Activated CD4-positive, alpha-beta T cell treated with anti-CD3 and anti-CD28 coated beads for 4 hours (primary cell): ENCODE measurements around the gene MCEMP1.
A peak's percentile ranks its signal among the peaks of the same experiment; 100 is the strongest.

Experiments
- DNase-seq, 2 donors: peaks; one replicate each; pipeline ENCODE4 v3.0.0-alpha.2; 2020

Gene MCEMP1, protein sequence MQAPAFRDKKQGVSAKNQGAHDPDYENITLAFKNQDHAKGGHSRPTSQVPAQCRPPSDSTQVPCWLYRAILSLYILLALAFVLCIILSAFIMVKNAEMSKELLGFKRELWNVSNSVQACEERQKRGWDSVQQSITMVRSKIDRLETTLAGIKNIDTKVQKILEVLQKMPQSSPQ

DNA sequence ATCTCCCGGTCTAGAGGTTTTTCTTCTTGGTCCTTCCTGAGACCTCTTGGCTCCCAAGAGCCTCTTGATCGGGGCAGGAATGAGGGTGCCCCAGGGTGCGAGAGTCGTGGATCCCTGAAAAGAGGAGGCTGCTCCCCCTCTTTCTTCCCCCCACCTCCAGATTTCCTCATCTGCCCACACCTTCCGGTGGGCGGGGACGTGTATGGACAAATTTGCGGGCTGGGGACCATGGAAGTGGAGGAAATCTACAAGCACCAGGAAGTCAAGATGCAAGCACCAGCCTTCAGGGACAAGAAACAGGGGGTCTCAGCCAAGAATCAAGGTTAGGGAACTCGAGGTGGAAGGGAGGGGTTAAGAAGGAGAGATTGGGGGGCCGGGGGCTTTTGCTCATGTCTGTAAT, at the start of gene MCEMP1:
Gene MCEMP1, plus strand, starts transcription at position 237 of the 400 bp plus-strand sequence. Its CDS starts 31 bp downstream, at position 268.
- DNase-seq: no peak

DNA sequence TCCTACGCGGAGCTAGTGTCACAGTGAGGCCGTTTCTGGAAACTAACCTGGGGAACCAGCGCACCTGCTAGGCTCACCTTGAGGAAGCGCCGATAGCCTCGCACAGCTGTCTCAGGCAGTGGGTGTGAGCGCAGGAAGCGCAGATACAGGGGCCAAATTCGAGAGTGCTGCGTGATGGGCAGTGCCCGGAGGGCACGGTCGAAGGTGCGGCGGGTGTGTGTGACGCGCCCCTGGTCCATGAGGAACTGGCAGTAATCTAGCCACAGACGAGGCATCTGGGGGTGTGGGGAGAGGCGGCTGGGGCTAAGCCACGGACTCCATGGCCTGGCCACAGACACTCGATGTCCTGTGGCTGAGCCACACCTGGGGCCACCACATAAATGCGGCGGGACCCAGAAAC, 49.7 kb upstream of the MCEMP1 start:
- no peak for DNase-seq

DNA sequence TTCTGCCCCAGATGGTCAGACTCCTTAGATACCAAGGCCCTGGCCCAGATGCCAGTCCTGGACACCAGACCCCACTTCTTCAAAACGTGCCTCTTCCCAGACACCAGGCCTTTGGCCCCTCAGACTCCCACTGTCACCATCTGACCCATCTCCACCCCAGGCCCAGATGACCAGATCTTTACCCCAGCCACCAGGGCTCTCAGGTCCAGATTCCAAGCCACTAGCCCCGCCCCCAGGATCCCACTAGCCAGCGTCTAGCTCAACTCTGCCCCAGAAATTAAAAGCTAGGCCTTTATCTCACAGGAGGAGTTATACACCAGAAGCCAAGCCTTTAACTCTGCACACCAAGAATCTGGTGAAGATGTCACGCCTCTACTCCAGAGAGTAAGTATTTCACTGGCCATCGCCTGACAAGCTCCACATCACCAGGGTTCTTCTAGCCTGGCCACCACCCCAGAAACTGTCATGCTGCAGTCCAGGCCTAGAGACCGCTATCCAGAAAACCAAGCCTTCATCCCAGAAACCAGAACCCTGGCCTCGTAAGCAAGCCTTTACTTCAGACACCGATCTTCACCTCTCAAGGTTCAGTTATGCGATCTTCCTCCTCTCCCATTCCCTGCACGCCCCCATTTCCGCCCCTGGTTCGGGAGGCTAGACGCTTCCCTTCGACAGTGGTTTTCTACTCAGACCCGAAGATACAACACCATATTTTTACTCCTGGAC, 48.1 kb upstream of the MCEMP1 start:
- no peak for DNase-seq

DNA sequence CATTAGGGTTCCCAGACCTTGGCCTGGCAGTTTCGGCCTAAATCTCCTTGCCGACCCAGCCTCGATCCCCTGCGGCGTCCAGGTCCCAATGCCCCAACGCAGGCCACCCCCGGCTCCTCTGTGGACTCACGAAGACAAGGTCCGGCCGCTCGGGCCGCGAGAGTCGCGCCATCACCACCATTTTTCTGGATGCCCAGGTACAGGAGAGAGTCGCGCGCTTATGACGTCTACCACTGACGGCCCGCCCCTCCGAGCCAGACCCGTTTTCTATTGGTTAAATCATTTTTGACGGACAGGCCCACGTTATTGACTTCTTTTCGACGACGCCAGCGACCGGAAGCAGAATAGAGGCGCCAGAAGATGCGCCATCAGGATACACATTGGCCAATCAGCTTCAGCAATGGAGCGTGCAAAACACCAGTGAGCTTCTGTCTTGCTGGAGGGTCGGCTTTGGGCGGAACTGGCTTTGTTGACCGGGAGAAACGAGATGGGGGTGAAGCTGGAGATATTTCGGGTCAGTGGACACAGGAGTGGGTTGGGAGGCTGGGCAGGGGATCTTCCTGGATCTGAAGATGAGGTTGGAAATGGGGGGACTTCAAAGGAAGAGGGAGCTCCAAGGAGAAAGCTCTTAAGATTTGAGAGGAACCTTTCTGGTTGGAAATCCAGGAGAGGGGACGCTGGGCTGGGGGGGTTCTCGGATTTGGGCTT, 47.4 kb upstream of the MCEMP1 start, which contains the start of the genes PET100 and XAB2:
Gene PET100, plus strand, starts transcription at position 447 of the 708 bp plus-strand sequence. Its CDS starts 41 bp downstream, at position 488.
Gene XAB2, minus strand, starts transcription at position 199 of the 708 bp plus-strand sequence. Its CDS starts 18 bp downstream, at position 181.
- DNase-seq: peak; percentile 92 to 93

DNA sequence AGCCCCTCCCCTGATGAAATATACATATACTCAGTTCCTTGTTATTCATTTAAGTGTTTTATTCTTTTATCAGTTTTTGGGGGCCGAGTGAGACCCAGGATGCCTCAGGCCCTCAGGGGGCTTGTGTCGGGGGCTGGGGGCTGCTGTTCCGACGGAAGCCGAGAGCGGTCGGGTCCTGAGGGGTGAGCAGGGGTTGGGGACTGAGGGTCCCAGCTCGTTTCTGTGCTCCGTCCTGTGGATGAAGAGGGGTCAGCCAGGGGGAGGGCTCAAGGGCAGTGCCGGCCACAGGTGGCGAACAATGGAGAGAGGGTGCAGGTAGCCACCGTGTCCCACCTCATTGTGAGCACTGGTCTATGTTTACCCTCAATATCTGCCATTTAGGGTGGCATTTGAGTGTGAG, 45.3 kb upstream of the MCEMP1 start:
- DNase-seq: no peak

DNA sequence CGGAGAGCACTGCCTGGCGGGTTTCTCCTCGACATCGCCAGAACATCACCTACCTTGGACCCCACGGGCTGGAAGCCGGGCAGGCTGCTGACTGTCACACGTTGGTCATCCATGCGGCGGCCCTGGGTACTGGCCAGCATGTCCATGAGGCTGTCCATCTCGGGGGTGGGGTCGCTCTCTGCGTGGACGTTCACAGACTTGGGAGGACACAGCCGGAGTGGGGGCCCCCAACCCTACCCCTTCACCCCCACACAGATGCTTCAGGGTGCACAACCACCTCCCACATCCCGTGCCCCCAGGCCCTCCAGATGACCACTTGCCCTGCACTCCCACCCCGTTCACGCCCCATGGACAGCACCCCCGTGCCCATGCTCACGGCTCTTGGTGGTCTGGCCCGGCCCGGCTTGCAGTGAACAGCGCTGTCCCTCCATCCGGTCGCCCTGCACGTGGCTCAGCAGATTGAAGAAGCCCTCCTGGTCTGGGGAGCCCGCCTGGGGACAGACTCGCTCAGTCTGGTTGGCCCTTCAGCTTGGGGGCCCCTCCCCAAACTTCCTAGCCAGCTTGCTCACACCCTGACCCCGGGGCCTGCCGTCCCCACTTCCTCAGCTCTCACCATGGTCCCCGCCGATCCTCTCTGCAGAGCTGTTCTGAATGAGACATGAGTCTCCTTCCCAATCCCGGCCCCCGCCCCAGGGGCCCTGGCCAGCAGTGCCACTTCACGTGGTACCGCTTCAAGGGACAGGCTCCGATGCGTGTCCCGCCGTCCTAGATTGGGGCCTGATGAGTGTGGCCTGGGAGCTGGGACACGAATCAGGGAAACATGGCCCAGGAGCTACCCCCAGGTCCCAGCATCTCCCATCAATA, 44.3 kb upstream of the MCEMP1 start:
- DNase-seq: no peak

DNA sequence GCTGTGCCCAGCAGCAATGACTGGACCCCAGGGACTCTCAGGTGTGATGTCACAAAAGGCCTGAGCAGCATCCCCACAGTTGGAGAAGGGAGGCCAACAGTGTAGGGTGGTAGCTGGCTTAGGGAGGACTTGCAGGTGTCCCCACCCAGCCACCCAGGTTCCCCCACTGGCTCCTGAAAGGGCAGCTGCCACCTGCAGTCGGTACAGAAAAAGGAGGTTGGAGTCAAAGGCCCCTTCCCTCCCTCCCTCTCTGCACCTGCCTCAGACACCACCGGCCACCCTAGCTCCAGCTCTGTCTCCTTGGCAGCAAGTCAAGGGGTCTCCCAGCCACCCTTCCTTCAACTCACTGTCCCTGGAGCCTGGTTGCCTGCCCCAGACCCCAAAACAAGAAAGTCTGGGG, 43.2 kb upstream of the MCEMP1 start, which contains the start of gene PCP2:
Gene PCP2, minus strand, starts transcription at position 22 of the 400 bp plus-strand sequence. CDS start 262 bp downstream, outside the sequence.
- DNase-seq: no peak

DNA sequence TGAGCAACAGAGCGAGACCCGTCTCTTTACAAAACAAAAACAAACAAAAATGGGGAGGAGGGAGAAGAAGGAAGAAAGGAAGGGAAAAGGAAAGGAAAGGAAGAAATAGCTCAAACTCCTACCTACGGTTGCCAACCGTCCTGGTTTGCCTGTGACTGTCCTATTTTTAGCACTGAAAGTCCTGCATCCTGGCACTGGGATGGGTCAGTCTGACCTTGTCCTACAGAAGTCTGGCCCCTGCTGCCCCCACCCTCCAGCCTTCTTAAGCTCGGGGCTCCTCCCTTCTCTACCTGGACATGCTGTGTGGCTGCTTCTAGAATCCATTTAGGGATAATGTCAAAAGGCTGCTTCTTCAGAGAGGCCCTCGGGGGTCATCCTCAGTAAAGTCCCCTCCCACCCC, 41.2 kb upstream of the MCEMP1 start:
- DNase-seq: no peak

DNA sequence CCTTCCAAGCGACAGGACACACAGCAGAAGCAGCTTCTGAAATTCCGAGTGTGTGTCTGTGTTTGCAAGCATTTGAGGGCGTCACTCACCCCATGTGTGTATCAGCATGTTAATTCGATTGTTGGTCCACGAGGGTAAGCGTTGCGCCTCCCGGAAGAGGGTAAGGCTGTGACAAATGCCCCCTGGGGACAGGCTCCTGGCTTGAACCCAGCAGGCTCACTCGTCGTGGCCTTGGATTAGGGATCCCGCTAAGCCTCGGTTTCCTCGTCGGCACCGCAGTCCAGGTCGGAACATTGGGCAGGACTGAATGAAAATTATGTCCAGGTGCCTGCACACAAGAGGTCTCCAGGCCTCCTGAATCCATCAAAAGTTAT, 40.6 kb upstream of the MCEMP1 start:
- no peak for DNase-seq

DNA sequence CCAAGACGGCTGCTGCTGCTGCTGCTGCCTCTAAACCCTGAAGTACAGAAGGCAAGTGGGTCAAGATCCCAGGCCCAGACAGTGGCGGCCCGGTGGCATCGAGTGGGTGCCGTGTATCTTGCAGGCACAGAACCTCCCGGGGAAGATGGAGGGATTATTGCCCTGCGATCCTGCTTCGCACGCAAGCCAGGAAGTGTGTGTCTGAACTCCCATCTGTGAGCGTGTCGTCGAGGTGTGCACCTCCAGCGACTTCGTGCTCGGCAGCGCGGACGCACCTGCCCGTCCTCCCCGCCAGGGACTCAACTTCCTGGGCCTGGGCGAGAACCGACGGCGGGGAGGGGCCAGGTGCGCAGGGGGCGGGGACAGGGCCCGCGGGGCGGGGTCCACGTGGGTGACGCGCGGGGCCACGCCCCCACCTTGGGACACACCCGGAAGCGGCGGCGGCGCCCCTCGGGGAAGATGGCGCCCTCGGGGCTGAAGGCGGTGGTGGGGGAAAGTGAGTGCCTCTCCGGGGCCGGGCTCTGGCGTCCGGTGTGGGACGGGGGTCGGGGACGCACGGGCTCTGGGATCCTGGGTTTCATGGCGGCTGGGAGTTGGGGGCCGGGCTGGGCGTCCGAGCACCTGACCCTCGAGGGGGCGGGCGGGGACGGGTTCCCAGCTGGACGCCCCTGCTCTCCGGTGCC, 40.1 kb upstream of the MCEMP1 start, which contains the start of gene STXBP2:
Gene STXBP2, plus strand, starts transcription at position 420 of the 683 bp plus-strand sequence. Its CDS starts 40 bp downstream, at position 460.
- peak; percentile 90 to 93 for DNase-seq

DNA sequence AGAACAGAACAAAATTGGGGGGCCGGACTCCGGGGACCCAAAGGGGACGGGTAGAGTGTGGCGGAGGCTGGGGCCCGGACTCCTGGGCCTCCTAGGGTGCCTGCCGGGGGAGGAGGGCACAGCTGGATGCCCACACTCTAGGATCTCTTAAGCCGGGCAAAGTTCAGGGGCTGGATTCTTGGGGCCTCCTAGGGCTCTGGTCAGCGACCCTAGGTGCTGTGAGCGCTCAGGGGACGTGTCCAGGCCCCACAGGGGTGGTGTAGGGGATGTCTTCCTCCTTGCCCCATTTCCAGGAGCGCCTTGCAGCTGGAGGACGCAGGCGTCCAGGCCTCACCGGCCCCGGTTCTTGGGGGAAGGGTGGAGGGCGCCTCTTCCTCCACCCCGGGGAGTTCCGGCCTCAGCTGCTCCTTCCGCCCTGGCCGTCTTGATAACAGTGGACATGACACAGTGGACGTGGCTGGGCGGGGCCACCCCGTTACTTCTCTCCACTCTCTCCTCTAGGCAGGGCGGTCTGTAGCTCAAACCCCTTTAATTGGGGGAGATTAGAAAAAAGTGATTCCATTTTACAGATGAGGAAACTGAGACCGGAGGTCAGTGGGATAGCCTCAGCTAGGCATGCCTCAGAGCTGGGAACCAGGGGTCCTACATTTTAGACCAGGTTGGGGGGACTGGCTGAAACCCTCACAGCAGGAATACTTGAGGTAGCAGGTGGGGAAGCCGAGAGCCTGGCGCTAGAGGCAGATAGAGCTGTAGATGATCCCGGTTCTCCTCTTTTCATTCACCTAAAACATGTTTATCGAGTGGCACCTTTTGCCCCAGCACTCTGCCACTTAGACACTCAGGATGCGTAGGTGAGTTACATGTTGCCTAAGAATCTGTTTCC, 39.3 kb upstream of the MCEMP1 start:
- DNase-seq: no peak

DNA sequence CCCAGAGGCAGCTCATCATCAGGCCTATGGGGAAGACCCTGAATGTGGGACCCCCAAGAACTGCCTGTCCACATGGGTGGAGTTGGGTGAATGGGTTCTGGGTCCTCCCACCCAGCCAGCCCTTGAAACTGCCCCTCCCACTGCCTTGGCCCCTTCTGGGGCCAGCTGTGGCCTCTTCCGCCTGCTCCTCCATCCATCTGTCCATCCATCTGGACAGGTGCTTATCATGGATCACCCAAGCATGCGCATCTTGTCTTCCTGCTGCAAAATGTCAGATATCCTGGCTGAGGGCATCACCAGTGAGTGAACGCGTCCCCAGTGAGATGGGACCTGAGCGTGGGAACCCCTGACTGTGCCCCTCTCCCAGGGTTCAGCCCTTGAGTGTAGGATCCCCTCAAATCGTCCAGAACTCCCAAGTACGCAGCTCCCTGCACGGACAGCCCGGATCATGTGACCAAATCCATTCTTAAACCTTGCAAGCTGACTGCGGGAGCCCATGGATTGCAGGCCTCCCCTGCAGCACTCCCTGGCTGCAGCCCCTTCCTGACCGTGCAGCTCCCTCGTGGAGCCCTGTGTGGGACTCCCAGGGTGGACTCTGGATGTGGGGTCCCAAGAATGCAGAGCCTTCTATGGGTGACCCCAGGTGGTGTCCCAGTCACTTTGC, 38.0 kb upstream of the MCEMP1 start:
- DNase-seq: no peak

DNA sequence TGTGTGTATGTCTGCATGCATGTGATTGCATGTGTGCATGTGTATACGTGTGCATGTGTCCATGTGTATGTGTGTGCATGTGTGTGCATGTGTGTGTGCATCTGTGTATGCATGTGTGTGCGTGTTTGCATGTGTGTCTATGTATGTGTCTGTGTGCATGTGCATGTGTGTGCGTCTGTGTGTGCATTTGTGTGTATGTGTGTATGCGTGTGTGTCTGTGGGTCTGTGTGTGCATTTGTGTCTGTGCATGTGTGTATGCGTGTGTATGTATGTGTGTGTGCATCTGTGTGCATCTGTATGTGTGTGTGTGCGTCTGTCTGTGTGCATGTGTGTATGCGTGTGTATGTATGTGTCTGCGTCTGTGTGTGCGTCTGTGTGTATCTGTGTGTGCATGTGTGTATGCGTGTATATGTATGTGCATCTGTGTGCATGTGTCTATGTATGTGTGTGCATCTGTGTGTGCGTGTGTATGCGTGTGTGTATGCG, 37.0 kb upstream of the MCEMP1 start:
- DNase-seq: no peak

DNA sequence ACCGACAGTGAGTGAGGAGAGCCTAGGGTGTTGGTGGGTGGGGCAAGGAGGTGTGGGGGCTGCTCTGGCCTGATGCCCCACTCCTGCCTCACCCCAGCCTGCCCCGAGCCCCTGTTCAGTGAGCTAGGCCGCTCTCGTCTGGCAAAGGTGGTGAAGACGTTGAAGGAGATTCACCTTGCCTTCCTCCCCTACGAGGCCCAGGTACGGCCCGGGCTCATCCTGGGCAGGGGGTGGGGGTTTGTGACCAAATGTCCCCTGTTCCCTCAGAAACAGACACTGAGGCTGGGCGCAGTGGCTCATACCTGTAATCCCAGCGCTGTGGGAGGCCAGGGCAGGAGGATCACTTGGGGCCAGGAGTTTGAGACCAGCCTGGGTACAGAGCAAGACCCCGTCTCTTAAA, 36.1 kb upstream of the MCEMP1 start:
- no peak for DNase-seq

DNA sequence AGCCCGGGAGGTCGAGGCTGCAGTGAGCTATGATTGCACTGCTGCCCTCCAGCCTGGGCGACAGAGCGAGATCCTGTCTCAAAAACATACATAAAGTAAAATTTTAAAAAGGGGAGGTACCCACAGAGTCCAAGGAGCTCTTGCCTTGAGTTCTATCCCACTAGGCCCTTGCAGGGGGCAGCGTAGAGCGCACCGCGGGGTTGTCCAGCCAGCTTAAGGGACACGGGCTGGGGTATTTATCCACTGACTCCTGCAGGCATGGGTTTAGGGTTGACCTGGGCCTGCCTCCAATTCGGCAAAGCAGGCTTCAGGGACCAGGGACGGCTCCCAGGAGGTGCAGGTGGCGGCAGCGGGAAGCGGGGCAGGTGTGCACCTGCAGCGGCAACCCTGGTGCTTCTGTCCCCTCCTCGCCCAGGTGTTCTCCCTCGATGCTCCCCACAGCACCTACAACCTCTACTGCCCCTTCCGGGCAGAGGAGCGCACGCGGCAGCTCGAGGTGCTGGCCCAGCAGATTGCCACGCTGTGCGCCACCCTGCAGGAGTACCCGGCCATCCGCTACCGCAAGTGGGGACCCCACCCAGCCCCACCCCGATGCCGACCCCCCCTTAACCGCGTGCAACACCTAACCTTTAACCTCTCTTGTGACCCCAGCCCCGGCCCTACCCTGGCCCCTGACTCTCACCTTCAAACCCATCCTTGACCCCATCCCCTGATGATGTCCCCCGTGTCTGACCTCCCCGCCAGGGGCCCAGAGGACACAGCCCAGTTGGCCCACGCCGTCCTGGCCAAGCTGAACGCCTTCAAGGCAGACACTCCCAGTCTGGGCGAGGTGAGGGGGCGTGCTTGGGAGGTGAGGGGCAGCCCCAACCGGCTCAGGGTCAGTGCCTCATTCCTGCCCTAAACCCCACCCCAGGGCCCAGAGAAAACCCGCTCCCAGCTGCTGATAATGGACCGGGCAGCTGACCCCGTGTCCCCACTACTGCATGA, 35.3 kb upstream of the MCEMP1 start:
- DNase-seq: no peak

DNA sequence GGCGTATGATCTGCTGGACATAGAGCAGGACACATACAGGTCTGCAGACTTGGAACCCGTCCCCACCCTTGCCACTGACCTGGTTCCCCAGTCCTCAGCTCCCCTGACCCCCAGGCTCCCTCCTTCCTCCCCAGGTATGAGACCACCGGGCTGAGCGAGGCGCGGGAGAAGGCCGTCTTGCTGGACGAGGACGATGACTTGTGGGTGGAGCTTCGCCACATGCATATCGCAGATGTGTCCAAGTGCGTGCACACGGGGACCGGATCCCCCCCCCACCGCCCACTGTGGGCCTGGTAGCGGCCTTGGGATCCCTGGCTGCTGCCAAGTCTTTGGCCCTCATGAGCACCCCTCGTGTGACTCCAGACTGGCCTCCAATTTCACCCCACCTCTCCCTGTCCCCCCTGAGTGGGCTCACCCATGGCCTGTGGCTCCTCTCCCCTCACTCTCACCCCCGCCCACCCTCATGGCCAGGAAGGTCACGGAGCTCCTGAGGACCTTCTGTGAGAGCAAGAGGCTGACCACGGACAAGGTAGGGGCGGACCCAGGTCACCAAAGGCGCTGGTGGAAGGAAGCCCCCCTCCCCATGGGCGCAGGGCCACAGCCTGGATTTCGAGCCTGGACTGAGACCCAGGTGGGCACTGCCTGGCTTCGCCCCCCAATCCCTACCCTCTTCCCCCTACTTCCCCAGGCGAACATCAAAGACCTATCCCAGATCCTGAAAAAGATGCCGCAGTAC, 34.4 kb upstream of the MCEMP1 start:
- no peak for DNase-seq

DNA sequence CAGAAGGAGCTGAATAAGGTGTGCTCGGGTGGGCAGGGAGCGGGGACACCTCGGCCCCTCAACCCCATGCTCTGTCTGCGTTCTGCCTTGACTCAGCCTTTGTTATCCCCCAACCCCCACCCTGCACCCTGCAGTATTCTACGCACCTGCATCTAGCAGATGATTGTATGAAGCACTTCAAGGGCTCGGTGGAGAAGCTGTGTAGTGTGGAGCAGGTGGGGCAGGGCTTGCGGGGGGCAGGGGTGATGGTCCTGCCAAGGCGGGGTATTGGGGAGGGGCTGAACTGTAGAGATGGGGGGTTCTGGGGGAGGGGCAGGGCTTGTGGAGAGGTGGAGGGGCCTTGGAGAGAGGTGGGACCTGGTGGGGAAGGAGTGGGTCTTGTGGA, 33.9 kb upstream of the MCEMP1 start:
- DNase-seq: no peak
